ENCODE results near the gene SH3BGR.

DNA sequence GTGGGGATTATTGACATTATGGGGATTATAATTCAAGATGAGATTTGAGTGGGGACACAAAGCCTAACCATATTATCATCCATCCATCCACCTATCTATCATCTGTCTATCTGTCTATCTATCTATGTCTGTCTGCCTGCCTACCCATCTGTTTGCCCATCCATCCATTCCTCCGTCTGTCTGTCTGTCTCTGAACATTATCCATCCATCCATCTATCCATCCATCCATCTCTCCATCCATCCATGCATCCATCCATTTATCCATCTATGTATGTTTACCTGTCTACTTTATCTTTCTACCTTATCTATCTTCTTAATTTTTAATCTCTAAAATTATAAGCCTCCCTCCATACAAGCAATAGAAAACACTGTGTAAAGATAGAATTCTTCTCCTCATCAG lies 47.4 kb downstream of the SH3BGR start:
- TF ChIP-seq CTCF (IDR thresholded peaks at IDR 0.05; ENCODE audit: low read depth, low read length, missing input control), result no peak
- TF ChIP-seq GABPA (IDR thresholded peaks at IDR 0.05 in 1 of 2, conservative IDR thresholded peaks at IDR 0.05 in 1 of 2), result no peak
- TF ChIP-seq, protein P1, sequence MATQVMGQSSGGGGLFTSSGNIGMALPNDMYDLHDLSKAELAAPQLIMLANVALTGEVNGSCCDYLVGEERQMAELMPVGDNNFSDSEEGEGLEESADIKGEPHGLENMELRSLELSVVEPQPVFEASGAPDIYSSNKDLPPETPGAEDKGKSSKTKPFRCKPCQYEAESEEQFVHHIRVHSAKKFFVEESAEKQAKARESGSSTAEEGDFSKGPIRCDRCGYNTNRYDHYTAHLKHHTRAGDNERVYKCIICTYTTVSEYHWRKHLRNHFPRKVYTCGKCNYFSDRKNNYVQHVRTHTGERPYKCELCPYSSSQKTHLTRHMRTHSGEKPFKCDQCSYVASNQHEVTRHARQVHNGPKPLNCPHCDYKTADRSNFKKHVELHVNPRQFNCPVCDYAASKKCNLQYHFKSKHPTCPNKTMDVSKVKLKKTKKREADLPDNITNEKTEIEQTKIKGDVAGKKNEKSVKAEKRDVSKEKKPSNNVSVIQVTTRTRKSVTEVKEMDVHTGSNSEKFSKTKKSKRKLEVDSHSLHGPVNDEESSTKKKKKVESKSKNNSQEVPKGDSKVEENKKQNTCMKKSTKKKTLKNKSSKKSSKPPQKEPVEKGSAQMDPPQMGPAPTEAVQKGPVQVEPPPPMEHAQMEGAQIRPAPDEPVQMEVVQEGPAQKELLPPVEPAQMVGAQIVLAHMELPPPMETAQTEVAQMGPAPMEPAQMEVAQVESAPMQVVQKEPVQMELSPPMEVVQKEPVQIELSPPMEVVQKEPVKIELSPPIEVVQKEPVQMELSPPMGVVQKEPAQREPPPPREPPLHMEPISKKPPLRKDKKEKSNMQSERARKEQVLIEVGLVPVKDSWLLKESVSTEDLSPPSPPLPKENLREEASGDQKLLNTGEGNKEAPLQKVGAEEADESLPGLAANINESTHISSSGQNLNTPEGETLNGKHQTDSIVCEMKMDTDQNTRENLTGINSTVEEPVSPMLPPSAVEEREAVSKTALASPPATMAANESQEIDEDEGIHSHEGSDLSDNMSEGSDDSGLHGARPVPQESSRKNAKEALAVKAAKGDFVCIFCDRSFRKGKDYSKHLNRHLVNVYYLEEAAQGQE (IDR thresholded peaks at IDR 0.05), result no peak
- TF ChIP-seq YY1 (IDR thresholded peaks at IDR 0.05), result no peak
- no peak for TF ChIP-seq HNF4A (conservative IDR thresholded peaks at IDR 0.05)
- TF ChIP-seq RAD21 (IDR thresholded peaks at IDR 0.05), result no peak
- no peak for TF ChIP-seq ATF3 (IDR thresholded peaks at IDR 0.05)
- no peak for TF ChIP-seq ZBTB33 (IDR thresholded peaks at IDR 0.05)
- no peak for TF ChIP-seq TAF1 (conservative IDR thresholded peaks at IDR 0.05)

All from liver (tissue), 3 donors.